Measurements from ENCODE around the gene YIPF4. TPM values are rescaled to one million over a fixed set of nuclear protein-coding genes. Genes with fewer than 3 reads are reported as not detected.

YIPF4 gene
- 29.1 and 31.7 TPM in 2 replicates for total RNA-seq

GRCh38 chr2:32277674-32278477 lies at the start of gene YIPF4:
Gene YIPF4 (plus strand): TSS chr2:32277904. CDS start chr2:32278156, 252 bp downstream.

GRCh38 chr2:32264422-32265105 lies 13.1 kb upstream of the YIPF4 start, which contains the start of gene NLRC4:
Gene NLRC4 (minus strand): TSS chr2:32264886. CDS start chr2:32256775, 8,111 bp downstream.

GRCh38 chr2:32356681-32357317 lies 79.1 kb downstream of the YIPF4 start, which contains the start of gene BIRC6:
Gene BIRC6 (plus strand): TSS chr2:32357023. CDS start chr2:32357162, 139 bp downstream.

Other genes starting within 250 kb of the YIPF4 start
- 32.8 and 41.4 TPM in 2 replicates for gene DPY30, start 238.1 kb upstream of the YIPF4 start, total RNA-seq
- gene SPAST, start 214.3 kb upstream of the YIPF4 start, total RNA-seq = 20.5 and 21.9 TPM in 2 replicates
- gene SLC30A6, start 112.0 kb upstream of the YIPF4 start, total RNA-seq = 28.1 and 33.2 TPM in 2 replicates
- gene NLRC4, start 13.0 kb upstream of the YIPF4 start, total RNA-seq = 0.03 TPM in 1 of 2 replicates, not detected in the other
- 191 and 194 TPM in 2 replicates for gene BIRC6, start 79.1 kb downstream of the YIPF4 start, total RNA-seq